ENCODE measurements around the gene MACF1.

The MACF1 gene

DNA sequence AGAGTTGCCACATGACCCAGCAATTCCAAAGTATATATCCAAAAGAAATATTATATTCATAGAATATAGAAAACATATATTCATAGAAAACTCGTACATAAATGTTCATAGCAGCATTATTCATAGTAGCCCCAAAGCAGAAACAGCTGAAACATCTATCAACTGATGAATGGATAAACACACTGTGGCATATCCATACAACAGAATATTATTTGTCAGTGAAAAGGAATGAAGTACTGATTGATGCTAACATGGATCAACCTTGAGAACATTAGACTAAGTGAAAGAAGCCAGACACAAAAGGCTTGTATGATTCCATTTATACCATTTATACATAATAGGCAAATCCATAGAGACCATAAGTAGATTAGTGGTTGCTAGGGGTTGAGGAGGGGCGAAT is 21.7 kb upstream of the MACF1 start:
- no peak for DNase-seq

DNA sequence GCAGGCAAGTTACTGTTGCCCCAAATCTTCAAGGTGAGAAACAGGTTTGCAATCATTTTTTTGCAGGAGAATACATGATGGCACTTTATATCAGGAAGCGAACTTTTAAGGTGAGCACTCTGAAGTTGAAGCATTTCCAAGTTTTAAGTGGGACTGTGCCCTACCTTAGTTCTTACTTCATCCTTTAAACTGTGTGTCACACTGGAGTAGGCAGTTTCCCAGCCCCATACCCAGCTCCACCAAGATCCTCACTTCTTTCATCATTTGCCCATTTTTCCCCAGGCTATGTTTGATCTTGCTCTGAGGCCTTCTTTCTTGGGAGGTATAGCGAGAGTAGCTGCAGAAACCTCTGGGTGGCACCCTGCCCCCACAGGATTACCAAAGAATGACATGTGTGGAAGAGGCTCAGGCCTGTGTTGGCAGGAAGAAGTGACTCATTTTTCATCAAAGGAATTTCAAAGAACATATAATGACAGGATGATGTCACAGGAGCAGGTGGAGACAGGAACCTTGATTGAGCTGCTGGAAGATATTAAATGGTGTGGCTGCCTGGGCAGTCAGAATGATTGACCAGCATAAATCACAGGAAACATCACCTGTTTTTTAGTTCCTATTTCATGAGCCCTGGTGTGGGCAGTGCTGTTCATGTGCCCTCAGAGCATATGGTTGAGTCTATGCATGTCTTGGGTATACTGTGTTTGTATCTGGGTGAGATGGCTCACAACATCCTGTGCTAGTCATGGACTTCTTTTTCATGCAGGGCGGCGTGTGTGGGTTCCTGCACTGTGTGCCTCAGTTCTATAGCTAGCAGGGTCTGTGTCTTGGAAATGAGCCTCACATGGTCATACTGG is 20.8 kb upstream of the MACF1 start:
- DNase-seq, result peak; percentile 88 to 91 (median 89)

DNA sequence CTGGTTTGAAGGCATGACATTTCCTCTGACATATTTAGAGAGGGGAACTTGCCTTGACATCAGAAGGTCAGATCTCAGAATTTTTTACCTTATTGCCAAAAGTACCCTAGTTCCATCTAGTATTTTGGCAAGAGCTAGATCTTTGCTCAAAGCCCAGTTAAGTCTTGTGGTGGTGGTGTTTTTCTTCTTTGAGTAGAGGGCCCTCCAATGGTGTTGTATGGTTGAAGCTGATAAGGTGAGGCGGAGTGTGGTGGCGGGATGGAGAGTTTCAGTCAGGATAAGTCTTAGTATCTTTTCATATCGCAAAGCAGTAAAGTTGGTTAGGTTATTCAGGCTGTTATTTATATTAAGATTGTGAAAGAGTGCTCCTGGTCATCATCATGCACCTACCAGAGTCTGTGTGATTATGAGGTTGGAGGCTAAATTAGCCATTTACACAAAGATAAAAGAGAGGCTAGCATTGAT is 20.1 kb upstream of the MACF1 start:
- no peak for DNase-seq

DNA sequence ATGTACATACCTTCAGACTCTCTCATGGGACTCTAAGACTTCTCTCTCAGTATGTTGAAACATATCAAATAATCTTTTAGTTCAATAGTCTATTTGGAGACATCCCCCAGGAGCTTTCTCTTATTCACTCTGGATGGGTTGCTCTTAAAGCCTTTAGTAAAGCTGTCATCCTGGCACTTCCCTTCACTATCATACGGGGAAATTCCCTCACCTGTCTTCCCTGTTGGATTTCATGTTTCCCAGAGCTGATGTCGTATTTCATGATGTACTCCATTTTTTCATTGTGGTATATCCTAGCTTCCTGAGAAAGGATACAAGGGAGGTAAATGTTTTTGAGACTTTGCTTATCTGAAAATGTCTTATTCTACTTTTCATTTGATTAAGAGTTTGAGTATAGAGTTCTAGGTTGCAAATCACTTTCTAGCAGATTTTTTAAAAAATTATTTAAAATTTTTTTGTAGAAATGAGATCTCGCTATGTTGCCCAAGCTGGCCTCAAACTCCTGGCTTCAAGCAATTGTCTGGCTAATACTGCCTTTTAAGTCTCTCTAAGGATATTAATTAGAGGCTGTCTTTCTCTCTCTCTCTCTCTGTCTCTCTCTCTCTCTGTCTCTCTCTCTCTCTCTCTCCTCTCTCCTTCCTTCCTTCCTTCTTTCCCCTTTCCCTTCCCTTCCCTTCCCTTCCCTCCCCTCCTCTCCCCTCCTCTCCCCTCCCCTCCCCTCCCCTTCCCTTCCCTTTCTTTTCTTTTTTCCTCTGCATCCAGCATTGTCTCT is 17.0 kb upstream of the MACF1 start:
- no peak for DNase-seq

DNA sequence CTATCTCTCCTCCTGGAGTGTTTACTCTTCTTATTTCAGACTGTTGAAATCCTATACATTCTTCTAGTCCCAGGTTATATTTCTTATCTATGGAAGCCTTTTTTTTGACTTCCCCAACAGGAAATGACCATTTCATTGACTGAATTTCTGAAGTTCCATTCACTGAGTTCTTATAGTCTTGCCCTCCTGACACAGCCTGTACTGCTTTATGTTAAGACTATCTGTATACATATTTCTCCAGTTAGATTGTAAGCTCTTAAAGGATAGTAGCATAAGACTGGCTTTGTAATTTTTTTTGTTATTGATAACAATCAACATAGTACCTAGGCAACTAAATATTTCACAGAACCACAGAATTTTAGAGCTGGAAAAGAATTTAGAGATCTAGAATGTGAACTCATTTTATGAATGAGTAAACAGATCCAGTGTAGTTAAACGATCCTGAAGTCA is 14.9 kb upstream of the MACF1 start:
- DNase-seq, result no peak

DNA sequence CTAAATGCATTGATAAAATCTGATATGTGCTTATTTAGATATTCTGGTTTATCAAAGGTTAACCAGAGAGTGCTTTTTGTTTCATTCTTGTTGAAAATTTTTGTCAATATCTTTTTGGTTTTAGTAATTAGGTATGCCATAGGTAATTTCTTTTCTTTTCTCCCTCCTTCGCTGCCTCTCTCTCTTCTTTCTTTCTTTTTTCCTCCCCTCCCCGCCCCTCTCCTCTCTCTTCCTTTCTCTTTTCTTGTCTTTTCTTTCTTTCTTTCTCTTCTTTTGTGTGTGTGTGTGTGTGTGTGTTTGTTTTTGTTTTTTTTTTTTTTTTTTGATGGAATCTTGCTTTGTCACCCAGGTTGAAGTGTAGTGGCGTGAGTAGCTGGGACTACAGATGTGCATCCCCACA is 14.4 kb upstream of the MACF1 start:
- DNase-seq, result no peak

DNA sequence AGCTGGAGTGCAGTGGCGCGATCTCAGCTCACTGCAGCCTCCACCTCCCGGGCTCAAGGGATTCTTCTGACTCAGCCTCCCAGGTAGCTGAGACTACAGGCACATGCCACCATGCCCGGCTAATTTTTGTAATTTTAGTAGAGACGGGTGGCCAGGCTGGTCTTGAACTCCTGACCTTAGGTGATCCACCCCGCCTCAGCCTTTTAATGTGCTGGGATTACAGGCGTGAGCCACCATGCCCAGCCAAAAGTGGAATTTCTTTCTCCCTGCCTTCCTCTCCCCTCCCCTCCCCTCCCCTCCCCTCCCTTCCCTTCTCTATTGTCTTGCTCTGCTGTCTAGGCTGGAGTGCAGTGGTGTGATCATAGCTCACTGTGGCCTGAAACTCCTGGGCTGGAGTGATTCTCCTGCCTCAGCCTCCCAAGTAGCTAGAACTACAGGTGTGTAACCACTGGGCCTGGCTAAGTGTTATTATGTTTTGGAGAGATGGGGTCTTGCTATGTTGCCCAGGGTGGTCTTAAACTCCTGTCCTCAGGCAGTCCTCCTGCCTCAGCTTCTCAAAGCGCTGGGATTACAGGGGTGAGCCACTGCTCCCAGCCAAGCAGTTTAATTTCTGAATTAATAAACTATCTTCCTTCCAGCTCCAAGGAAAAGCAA is 10.0 kb upstream of the MACF1 start:
- DNase-seq, result no peak

DNA sequence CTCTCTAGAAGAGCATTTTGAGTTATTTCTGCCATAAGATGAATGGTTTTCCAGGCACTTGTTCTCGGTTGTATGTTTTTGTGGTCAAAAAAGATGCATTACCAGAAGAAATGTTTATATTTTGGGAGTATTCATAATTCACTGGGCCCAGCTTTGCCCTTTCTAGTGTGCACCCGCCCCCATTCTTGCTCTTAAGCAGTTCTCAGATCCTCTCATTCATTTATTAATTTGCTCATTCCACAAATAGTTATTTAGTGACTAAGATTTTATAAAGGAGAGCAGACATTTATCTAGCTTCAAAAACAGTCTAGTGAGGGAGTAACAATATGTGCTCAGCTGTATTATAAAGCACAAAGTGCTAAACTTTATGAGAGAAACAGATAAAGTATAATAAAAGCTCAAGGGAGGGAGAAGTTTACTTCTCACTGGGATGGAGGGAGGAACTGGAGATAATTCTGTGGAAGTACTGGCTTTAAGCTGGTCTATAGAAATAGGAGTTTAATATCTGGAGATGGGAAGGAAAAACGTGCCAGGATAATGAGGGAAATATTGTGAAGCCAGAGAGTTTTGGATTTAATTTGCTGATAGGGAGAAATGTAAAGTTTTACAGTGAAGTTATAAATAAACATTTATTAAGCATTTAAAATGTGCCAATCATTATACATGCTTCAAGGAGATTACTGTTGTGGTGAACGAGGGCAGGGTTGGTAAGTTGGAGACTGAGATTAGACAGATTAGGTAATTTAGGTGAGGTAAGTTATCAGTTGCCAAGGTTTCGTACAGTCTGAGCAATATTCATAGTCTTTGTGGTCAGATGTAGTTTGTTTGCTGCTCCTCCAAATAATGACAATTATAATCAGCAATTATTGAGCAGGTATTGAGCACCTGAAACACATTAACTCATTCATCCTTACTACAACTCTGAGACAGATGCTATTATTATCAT is 9.1 kb upstream of the MACF1 start:
- DNase-seq, result no peak

DNA sequence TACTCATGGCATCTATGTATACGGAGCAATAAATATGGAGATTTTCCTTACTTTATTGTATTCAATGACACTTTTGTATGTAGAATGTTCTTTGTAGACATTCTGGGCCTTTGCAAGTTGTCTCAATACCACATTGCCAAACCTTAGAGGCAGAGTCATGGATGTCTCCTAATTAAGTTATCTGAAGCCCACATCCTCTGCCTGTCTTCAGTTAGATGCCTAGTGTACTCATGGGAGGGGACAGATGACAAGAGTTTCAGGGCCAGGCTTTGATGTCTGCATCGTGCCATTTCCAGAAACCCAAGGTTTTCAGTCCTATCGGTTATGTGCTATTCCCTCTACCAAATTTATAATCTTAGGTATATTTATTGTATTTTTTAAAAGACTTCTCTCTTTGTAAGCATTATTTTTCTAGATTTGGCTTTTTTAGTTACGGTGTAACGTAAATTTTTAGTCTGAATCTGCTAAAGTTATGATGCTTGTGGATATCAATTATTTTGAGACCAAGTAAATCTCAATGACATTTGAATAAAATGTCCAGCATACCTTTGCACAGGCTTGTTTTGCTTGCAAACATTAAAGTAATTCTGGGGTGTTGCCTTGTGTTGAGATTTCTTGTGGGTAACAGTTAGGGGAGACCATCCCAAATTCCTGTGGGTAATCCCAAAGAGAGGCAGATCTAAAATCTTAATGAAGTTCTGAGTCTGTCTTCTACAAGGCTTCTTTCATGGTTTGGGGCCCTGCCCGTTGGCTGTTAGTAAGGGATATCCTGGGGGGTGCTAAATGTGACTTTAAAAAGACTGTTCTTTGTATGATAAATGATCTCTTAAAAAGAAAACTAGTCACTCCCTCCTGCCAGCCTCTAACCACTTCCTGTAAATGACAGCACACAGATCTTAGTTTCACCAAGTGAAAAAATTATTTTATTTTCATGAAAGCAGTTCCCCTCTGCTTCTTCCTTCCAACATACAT is 8.0 kb upstream of the MACF1 start:
- DNase-seq, result peak; percentile 76 to 88 (median 83)

DNA sequence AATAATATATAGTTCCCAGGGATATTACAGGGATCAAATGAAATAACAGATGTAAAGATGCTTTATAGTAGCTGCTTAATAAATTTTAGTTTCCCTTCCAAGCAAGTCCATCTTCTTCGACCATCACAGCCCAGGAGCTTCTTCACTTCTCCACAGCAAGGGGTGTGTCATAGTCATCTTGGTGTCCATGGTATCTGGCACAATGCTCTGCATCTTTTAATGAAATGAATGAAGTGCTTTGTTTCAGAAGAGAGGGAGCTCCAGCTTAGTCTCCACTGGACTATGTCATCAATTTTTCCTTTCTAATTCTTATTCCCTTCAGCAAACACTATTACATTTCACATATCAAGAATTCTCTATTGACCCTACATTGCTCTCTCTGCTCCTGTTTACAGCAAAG is 4.9 kb upstream of the MACF1 start:
- DNase-seq, result no peak

DNA sequence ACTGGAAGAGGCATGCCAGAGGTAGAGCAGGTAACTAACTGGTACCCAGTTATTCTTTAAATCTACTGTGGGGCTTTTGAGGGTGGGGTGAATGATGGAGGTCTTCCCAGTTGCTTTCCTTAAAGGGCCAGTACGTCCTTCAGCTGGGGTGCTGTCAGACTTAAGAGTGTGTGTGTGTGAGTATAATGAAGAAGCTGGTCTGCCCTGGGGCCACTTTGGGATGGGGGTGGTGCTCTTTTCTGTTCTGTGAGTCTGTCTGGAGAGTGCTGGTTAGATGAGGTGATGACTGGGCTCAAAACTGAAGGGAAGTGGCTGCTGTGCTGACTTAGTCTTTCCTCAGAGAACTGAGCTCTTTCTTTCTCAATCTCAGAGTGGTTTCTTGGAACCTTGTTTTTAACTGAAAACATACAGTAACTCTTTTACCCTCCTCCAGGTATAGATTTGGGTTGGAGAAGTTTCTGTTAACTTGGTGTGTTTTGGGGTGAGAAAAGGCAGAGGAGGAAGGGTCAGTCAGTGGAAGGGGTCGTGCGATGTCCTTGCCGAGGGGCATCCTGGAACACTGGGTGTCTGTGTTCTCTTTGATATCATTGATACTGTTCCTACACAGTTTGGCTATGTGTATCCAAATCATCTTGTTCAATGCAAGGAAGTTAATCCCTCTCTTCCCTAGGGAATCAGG is 746 bp downstream of the MACF1 start:
- peak; percentile 81 to 89 (median 88) for DNase-seq

DNA sequence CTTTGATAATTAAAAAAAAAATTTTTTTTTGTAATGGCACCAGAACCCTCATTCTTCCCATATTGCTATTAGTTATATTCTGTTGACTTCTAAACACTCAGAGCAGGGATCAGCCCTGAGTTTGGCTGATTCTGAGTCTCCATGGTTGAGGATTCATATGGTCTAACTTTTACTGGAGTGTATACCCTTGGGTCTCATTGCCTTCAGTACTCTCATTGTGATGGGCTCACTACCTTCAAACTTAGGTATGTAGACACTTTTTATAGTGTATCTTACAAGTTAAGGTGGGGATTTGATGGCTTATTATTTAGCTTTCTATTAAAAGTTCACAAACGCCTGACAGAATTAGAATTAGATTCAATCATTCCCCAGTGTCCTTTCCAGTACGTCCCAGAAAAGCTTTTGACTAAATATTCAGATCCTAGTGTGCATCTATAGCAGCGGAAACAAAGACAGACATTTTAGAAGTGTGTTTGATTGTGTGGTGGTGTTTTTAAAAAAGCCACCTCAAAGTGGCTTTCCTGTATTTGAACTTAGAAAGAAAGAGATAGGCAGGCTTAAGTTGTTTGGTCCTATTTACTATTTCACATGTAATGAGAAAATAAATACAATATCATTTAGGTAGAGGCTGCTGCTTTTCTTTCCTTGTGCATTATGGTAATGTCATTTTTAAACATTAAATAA is 1.4 kb downstream of the MACF1 start:
- DNase-seq, result no peak

DNA sequence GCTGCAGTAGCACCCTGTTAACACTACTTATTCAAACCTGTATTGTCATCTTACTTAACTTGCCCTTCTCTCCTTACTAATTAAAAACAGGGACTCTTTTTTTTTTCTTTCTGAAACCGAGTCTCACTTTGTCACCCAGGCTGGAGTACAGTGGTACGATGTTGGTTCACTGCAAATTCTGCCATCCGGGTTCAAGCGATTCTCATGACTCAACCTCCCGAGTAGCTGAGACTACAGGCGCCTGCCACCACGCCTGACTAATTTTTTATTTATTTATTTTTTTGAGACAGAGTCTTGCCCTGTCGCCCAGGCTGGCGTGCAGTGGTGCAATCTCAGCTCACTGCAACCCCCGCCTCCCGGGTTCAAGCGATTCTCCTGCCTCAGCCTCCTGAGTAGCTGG is 3.9 kb downstream of the MACF1 start:
- peak; percentile 37 to 60 (median 55) for DNase-seq

DNA sequence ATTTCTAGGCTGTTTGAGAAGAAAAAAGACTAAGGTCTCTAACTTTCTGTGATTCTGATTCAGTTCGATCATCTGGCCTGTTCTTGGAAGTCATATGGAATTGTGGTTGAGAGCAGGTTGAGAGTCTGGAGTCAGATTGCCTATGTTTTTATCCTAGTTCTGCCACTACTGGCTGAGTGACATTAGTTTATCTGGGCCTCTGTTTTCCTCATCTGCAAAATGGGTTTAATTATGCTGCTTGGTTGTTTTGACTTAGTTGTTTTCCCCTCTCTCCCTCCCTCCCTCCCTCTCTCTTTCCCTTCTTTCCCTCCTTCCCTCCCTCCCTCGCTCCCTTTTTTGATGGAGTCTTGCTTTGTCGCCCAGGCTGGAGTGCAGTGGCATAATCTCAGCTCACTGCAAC is 6.2 kb downstream of the MACF1 start:
- DNase-seq, result no peak

DNA sequence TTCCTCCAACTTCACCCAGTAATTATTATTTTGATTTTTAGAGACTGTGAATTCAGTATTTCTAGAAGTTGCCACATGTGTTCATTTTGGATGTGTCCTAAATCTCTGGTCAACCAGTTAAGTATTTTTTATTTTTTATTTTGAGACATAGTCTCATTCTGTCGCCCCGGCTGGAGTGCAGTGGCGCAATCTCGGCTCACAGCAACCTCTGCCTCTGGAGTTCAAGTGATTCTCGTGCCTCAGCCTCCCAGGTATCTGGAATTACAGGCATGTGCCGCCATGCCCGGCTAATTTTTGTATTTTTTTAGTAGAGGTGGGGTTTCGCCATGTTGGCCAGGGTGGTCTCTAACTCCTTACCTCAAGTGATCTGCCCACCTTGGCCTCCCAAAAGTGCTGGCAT is 8.0 kb downstream of the MACF1 start:
- no peak for DNase-seq

DNA sequence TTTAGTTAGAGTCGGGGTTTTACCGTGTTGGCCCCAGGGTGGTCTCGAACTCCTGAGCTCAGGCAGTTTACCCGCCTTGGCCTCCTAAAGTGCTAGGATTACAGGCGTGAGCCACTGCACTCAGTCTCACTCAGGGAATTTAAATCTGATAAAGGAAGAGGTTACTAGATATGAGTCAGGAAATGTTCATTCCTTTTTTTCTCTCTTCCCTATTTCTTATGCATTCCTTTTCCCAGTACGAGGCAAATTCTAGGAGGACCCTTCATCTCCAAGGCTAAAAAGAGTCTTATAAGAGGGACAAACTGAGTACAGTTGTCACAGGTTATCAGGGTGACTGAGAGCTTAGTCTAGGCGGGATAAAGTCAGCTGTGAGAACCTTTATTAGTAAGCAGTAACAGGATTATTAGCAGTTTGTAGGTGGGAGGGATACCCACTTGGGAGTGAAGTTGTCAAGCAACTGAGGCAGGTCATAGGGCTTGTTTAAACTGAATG is 9.1 kb downstream of the MACF1 start:
- DNase-seq, result no peak

DNA sequence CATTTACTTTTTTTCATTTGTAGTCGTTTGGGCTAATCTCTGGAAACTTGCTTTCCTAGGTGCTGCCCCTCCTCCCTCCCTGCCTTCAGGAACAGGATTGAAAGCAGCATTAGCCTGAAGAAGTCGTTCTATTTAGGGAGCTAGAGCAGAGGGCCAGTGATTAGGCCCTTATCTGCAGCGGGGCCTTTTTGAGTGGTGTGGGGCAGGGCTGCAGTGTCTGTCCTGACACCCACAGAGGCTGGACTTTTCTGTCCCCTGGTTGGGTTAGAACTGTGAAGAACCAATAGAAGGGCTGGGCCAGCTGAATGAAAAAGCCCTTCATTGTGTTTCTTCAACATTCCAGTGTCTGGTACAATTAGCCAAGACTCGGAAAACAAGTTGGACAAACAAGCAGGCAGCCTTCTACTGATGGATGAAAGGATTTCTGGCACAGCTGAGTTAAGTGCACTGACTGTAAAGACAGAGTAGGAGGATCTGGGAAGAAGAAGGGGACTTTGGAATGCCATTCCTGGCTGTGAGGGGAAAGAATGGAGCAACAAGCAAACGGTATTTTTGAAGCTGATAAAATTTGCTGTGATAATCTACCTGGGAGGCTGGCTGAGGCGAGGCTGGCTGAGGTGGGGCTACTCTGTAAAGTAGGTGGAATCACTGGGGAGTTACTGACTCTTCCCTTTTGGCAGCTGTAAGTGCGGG is 9.7 kb downstream of the MACF1 start:
- DNase-seq, result no peak

DNA sequence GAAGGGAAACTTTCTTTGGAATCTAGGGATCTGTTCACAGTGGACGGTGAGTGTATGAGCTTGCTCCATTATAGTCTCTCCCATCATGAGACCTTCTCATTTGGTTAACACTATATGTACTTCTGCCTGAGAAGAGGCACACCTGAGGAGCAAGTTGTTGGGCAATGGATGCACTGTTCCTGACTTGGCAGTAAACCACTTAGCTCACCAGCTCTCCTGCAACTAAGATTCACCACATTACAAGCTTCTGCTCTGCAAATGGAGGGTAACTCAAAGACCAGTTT is 10.2 kb downstream of the MACF1 start:
- no peak for DNase-seq
